GM18511 (cell line): ENCODE data around the gene SUSD4.

Experiments used
- ATAC-seq: cut with Tn5 transposase; IDR thresholded peaks from one replicate; pipeline ENCODE4 v1.9.1; 2021; ENCODE audit warnings: mild to moderate bottlenecking, moderate library complexity; ENCODE audit not compliant: unreplicated experiment

SUSD4 gene

GRCh38 chr1:223216531-223217205, 147.3 kb downstream of the SUSD4 start:
- ATAC-seq: no peak

- no peak for ATAC-seq
Observed at GRCh38 chr1:223216074-223216473, 147.9 kb downstream of the SUSD4 start.

GRCh38 chr1:223215026-223215425, 148.9 kb downstream of the SUSD4 start:
- ATAC-seq: no peak

GRCh38 chr1:223214261-223214807, 149.6 kb downstream of the SUSD4 start:
- no peak for ATAC-seq

- ATAC-seq: no peak
Observed at GRCh38 chr1:223212441-223212840, 151.5 kb downstream of the SUSD4 start.

- ATAC-seq: no peak
Observed at GRCh38 chr1:223211323-223211985, 152.5 kb downstream of the SUSD4 start.

GRCh38 chr1:223210788-223211120, 153.2 kb downstream of the SUSD4 start:
- ATAC-seq: no peak

- ATAC-seq: no peak
Observed at GRCh38 chr1:223209992-223210787, 153.8 kb downstream of the SUSD4 start.

GRCh38 chr1:223209293-223209898, 154.6 kb downstream of the SUSD4 start:
- ATAC-seq: no peak

GRCh38 chr1:223208164-223209076, 155.6 kb downstream of the SUSD4 start:
- ATAC-seq: no peak

GRCh38 chr1:223207293-223208066, 156.5 kb downstream of the SUSD4 start:
- no peak for ATAC-seq

GRCh38 chr1:223204424-223204823, 159.6 kb downstream of the SUSD4 start:
- ATAC-seq: no peak

- no peak for ATAC-seq
Observed at GRCh38 chr1:223203694-223204093, 160.3 kb downstream of the SUSD4 start.

GRCh38 chr1:223203034-223203408, 161.0 kb downstream of the SUSD4 start:
- no peak for ATAC-seq

- no peak for ATAC-seq
Observed at GRCh38 chr1:223202376-223203033, 161.5 kb downstream of the SUSD4 start.

- ATAC-seq: no peak
Observed at GRCh38 chr1:223201967-223202366, 162.0 kb downstream of the SUSD4 start.

- no peak for ATAC-seq
Observed at GRCh38 chr1:223200903-223201302, 163.1 kb downstream of the SUSD4 start.

GRCh38 chr1:223199094-223199647, 164.8 kb downstream of the SUSD4 start:
- ATAC-seq: no peak

GRCh38 chr1:223198628-223198965, 165.4 kb downstream of the SUSD4 start:
- no peak for ATAC-seq
